Thoracic aorta (tissue), 2 donors: Measurements from ENCODE around the gene ABCC1. TPM values are rescaled to one million over a fixed set of nuclear protein-coding genes. Genes with fewer than 3 reads are reported as not detected.
A peak's percentile ranks its signal among the peaks of the same experiment; 100 is the strongest.

Experiments
- ATAC-seq: fragments of 150-250 bp; one replicate; pipeline ENCODE4 v1.8.0; 2017; ENCODE audit warnings: low read depth; ENCODE audit not compliant: insufficient number of reproducible peaks, low FRiP score
- DNase-seq: peaks from one replicate; pipeline ENCODE4 v3.0.0-alpha.2; 2020; ENCODE audit warnings: low spot score
- H3K27ac ChIP-seq, 2 donors: fragments of 200-600 bp; sonication (generic); 1 replicate in 1 of 2; 2 replicates in 1 of 2; pipeline ENCODE4 v1.5.1; 2016; ENCODE audit warnings: mild to moderate bottlenecking in 2 of 2, moderate library complexity in 2 of 2
- H3K27me3 ChIP-seq: fragments of 200-600 bp; sonication (generic); replicated peaks from 2 replicates; pipeline ENCODE4 v1.6.0; 2016; ENCODE audit warnings: mild to moderate bottlenecking; ENCODE audit not compliant: insufficient read depth
- H3K36me3 ChIP-seq: fragments of 200-600 bp; sonication (generic); one replicate; pipeline ENCODE4 v1.5.1; 2016
- H3K4me1 ChIP-seq, 2 donors: fragments of 200-600 bp; sonication (generic); 1 replicate in 1 of 2; 2 replicates in 1 of 2; pipeline versions ENCODE4 v1.5.1 to v1.6.0; 2016; ENCODE audit warnings: low read depth in 2 of 2, mild to moderate bottlenecking in 1 of 2; ENCODE audit not compliant: control insufficient read depth in 1 of 2
- H3K4me3 ChIP-seq: fragments of 200-600 bp; sonication (generic); 2 replicates; pipeline ENCODE4 v1.5.1; 2016; ENCODE audit warnings: mild to moderate bottlenecking
- H3K9me3 ChIP-seq: fragments of 200-600 bp; sonication (generic); 2 replicates; pipeline ENCODE4 v1.5.1; 2016
- total RNA-seq, 2 donors: library from RNA; depleted of rRNA; stranded (reverse); fragments of >200 nt; gene quantifications; one replicate each; pipeline versions ENCODE4 v1.1.0 to v1.2.3, GENCODE V29; 2016
- TF ChIP-seq, protein P1 (sequence below): fragments of 200-600 bp; sonication (generic); IDR thresholded peaks from one replicate; pipeline ENCODE4 v1.5.1; 2019; ENCODE audit warnings: antibody characterized with exemption

Gene ABCC1
- total RNA-seq, 2 donors from 2014 or later: 89.2 to 94.9 TPM

DNA sequence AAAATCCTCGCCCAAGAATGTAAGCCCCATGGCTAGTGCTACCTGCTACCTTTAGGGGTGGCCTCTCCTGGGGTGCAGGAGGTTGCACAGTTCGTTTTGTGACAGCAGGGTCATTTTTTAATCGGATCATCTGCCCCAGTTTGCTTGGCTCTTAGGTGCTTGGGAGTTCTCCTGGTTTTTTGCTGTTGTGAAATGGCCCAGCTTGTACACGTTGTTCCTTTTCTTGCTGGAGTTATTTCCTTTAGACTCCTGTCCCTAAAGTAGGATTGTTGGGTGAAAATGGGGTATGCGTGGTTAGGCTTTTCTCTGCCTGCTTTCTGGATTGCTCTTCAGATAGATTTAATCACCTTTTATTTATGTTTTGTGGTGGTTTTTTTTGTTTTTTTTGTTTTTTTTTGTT, 25.8 kb downstream of the ABCC1 start:
- peaks cover 58 to 87% of the 10 kb centered on the region in 2 donors for H3K4me1 ChIP-seq
- TF ChIP-seq, protein P1, sequence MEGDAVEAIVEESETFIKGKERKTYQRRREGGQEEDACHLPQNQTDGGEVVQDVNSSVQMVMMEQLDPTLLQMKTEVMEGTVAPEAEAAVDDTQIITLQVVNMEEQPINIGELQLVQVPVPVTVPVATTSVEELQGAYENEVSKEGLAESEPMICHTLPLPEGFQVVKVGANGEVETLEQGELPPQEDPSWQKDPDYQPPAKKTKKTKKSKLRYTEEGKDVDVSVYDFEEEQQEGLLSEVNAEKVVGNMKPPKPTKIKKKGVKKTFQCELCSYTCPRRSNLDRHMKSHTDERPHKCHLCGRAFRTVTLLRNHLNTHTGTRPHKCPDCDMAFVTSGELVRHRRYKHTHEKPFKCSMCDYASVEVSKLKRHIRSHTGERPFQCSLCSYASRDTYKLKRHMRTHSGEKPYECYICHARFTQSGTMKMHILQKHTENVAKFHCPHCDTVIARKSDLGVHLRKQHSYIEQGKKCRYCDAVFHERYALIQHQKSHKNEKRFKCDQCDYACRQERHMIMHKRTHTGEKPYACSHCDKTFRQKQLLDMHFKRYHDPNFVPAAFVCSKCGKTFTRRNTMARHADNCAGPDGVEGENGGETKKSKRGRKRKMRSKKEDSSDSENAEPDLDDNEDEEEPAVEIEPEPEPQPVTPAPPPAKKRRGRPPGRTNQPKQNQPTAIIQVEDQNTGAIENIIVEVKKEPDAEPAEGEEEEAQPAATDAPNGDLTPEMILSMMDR: no peak
- H3K9me3 ChIP-seq: no peaks in the 10 kb centered on the region
- DNase-seq (no peak), ATAC-seq (no peak)
- no peaks in the 10 kb centered on the region for H3K27me3 ChIP-seq
- H3K4me3 ChIP-seq: peak overlapping the region; percentile 26
- no peaks in the 10 kb centered on the region for H3K36me3 ChIP-seq
- H3K27ac ChIP-seq: peak overlapping the region; percentile 98 to 99

DNA sequence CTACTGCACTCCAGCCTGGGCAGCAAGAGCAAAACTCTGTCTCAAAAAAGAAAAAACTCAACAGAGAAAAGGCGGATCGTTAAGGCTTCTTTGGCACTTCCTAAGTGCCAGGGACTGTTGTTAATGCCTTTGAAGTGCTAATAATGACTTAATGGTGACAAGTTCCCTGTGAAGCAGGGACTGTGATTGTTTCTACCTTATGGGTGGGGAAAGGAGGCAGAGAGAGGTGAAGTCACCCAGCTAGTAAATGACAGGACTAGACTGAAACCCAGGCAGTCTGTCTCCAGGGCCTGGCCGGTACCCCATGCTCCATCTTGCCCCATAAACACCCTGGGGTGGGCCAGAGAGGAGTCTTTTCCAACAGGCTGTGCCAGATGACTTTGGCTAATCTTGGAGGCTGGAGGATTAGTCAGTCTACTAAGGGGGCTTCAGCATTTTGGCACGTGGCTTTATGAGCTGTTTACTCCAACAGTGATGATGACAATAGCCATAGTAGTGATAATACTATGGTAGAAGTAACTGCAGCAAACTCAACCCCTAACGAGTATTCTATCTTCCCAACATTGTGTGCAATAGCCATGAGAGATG, 26.9 kb downstream of the ABCC1 start:
- H3K27me3 ChIP-seq: no peaks in the 10 kb centered on the region
- no peaks in the 10 kb centered on the region for H3K9me3 ChIP-seq
- TF ChIP-seq, protein P1: no peak
- peaks cover 62 to 92% of the 10 kb centered on the region in 2 donors for H3K4me1 ChIP-seq
- H3K27ac ChIP-seq: peak overlapping the region; percentile 98 to 99
- no peaks in the 10 kb centered on the region for H3K36me3 ChIP-seq
- no peak for DNase-seq
- no peak for ATAC-seq
- peak overlapping the region; percentile 15 for H3K4me3 ChIP-seq

DNA sequence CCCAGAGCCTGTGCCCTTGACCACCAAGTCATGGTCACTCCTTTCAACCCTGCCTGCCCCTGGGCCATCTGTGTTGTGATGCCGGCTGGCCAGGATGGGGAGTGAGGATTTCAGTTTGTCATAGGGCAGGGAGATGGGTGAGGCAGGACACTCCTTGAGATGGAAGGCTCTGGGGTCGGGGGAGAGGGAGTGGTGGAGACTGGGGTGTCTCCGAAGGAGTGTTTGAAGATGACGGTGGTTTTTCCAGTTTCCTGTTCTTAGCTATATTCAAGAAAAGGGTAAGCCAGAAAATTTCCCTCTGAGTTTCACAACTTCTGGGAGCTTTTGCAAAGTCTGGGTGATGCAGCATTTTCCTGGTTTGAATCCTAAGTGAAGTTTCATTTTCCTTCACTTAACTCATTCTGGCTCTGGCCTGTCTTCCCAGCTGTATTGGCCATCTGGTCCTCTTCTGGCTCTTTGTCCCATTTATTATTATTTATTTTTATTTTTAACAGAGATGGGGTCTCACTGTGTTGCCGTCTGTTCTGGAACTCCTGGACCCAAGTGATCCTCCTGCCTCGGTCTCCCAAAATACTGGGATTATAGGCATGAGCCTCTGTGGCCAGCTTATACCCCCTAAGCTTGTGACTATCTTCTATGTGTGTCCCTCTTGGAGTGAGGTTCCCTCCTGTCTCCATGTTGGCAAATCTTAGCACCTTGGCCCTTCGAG, 27.7 kb downstream of the ABCC1 start:
- Histone ChIP-seq H3K27ac (peak overlapping the region; percentile 98 to 99), H3K9me3 (no peaks in the 10 kb centered on the region), H3K4me3 (peak overlapping the region; percentile 15), H3K36me3 (no peaks in the 10 kb centered on the region), H3K4me1 (peaks cover 59 to 95% of the 10 kb centered on the region in 2 donors), H3K27me3 (no peaks in the 10 kb centered on the region)
- no peak for DNase-seq
- TF ChIP-seq, protein P1: no peak
- peak; percentile 70 for ATAC-seq

DNA sequence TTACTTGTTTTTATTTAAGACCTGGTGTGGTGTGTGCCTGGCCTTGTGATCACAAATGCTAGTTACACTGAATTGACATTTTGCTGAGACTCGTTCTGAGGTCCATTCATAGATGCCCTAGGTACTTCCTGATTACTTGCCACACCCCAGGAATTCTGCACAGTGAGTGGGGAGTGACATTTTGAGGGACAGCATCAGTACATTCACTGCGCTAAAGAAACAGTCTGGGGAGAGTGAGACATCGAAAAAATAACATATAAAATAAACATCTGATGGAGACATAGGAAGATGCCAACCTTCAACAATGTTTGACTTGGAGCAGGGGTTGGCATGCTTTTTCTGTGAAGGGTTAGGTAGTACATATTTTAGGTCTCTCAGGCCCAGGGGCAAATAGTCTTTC, 30.4 kb downstream of the ABCC1 start:
- Histone ChIP-seq H3K4me1 (peaks cover 53 to 97% of the 10 kb centered on the region in 2 donors), H3K27ac (peak overlapping the region; percentile 98 to 99)
- TF ChIP-seq, protein P1: no peak

DNA sequence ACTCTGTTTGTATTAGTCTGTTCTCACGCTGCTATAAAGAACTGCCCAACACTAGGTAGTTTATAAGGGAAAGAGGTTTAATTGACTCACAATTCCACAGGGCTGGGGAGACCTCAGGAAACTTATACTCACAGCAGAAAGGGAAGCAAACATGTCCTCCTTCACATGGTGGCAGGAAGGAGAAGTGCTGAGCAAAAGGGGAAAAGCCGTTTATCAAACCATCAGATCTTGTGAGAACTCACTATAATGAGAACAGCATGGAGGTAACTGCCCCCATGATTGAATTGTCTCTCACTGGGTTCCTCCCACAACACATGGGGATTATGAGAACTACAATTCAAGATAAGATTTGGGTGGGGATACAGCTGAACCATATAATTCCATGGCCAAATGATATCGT, 30.9 kb downstream of the ABCC1 start:
- no peak for DNase-seq
- Histone ChIP-seq H3K36me3 (no peaks in the 10 kb centered on the region), H3K9me3 (no peaks in the 10 kb centered on the region), H3K4me3 (no peak overlapping the region), H3K4me1 (peaks cover 49 to 97% of the 10 kb centered on the region in 2 donors), H3K27me3 (no peaks in the 10 kb centered on the region), H3K27ac (peak overlapping the region; percentile 80 to 99)
- TF ChIP-seq, protein P1: no peak
- no peak for ATAC-seq

More for the DNA sequence above, 30.4 kb downstream of the ABCC1 start:
- H3K36me3 ChIP-seq: no peaks in the 10 kb centered on the region
- DNase-seq: peak; percentile 38
- no peaks in the 10 kb centered on the region for H3K9me3 ChIP-seq
- no peaks in the 10 kb centered on the region for H3K27me3 ChIP-seq
- peak; percentile 30 for ATAC-seq
- H3K4me3 ChIP-seq: no peak overlapping the region
